Uterus (tissue), 2 donors: Measurements from ENCODE around the gene ZBTB17.

ENCODE experiments used
- CTCF ChIP-seq, 4 experiments: fragments of 200-600 bp in 2 of 4; fragments of 450-650 bp in 2 of 4; sonication (generic) in 2 of 4; IDR thresholded peaks; one replicate each; pipeline ENCODE4 v1.5.1; 2016 to 2019; ENCODE audit warnings: antibody characterized with exemption in 4 of 4, mild to moderate bottlenecking in 2 of 4, moderate library complexity in 1 of 4
- POLR2A ChIP-seq, 2 donors: fragments of 450-650 bp; IDR thresholded peaks; one replicate each; pipeline ENCODE4 v1.6.1; 2016; ENCODE audit warnings: antibody characterized with exemption in 2 of 2, mild to moderate bottlenecking in 1 of 2, moderate library complexity in 1 of 2

GRCh38 chr1:15992582-15993500, 16.9 kb upstream of the ZBTB17 start:
- no peak for TF ChIP-seq CTCF (IDR thresholded peaks at IDR 0.05)
- TF ChIP-seq POLR2A (IDR thresholded peaks at IDR 0.05) = no peak
